Ishikawa (cell line): ENCODE data around the gene LINGO4.

Source experiments
- EP300 ChIP-seq: IDR thresholded peaks from 2 replicates; pipeline ENCODE4 v1.6.1; 2012; ENCODE audit warnings: borderline replicate concordance
- MAX ChIP-seq: IDR thresholded peaks from 2 replicates; pipeline ENCODE4 v1.6.1; 2012
- NFIC ChIP-seq: IDR thresholded peaks from 2 replicates; pipeline ENCODE4 v1.6.1; 2012
- RAD21 ChIP-seq: IDR thresholded peaks from 2 replicates; pipeline ENCODE4 v1.6.1; 2012; ENCODE audit warnings: low read depth
- TAF1 ChIP-seq: IDR thresholded peaks from 2 replicates; pipeline ENCODE4 v1.6.1; 2012; ENCODE audit warnings: low read depth, mild to moderate bottlenecking
- TCF12 ChIP-seq: IDR thresholded peaks from 2 replicates; pipeline ENCODE4 v1.6.1; 2012; ENCODE audit warnings: low read depth

DNA sequence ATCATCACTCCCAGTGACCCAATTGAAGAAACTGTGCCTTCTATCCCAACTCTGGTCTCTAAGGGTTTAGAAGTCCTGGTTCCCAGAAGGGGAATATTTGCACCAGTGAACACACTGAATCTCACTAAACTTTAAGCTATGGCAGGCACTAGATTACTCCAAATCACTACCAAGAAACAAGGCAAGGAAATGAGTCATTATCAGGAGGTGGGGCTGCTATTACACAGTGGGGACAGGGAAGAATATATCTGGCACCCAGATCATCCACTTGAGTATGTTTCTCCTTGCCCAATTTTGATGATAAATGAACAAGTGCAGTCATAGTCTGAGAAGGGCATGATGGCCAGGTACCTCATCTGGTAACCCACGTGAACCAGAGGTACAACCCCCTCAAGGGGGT lies 48.9 kb downstream of the LINGO4 start:
- TF ChIP-seq TAF1: no peak
- no peak for TF ChIP-seq TCF12
- no peak for TF ChIP-seq RAD21
- no peak for TF ChIP-seq NFIC
- TF ChIP-seq EP300: no peak
- no peak for TF ChIP-seq MAX
